ENCODE results near the gene C1orf210.

- no peak for TF ChIP-seq CTCF (IDR thresholded peaks at IDR 0.05 in 8 of 11, conservative IDR thresholded peaks at IDR 0.05 in 3 of 11)
- no peak for TF ChIP-seq POLR2A (IDR thresholded peaks at IDR 0.05)
- no peak for TF ChIP-seq POLR2AphosphoS5 (IDR thresholded peaks at IDR 0.05)
Observed at GRCh38 chr1:43319766-43320165, 34.4 kb upstream of the C1orf210 start.

Data from spleen (tissue), 7 donors.